HepG2 (cell line): ENCODE measurements around the gene MAT2A. TPM values are rescaled to one million over a fixed set of nuclear protein-coding genes. Genes with fewer than 3 reads are reported as not detected.

Source experiments
- GMEB1 ChIP-seq: sonication (generic); formaldehyde crosslinking; IDR thresholded peaks from 2 replicates; pipeline ENCODE4 v1.5.1; 2020; ENCODE audit warnings: missing genetic modification reagents, mild to moderate bottlenecking, borderline replicate concordance
- HOXD1 ChIP-seq: sonication (generic); formaldehyde crosslinking; IDR thresholded peaks from 2 replicates; pipeline ENCODE4 v1.5.0; 2020; ENCODE audit warnings: missing genetic modification reagents
- MYC ChIP-seq: sonication (generic); formaldehyde crosslinking; IDR thresholded peaks from 2 replicates; pipeline ENCODE4 v1.9.0; 2021; ENCODE audit warnings: missing genetic modification reagents, borderline replicate concordance
- PLSCR1 ChIP-seq: sonication (generic); formaldehyde crosslinking; IDR thresholded peaks from 2 replicates; pipeline ENCODE4 v1.5.0; 2020; ENCODE audit warnings: missing genetic modification reagents, mild to moderate bottlenecking, borderline replicate concordance
- SP5 ChIP-seq: IDR thresholded peaks from 2 replicates; pipeline ENCODE4 v1.6.1; 2016; ENCODE audit warnings: low read depth, borderline replicate concordance
- TEAD3 ChIP-seq: optimal IDR thresholded peaks from 2 replicates; pipeline ENCODE3; 2016; ENCODE audit warnings: borderline replicate concordance
- ZC3H13 ChIP-seq: sonication (generic); formaldehyde crosslinking; IDR thresholded peaks from 2 replicates; pipeline ENCODE4 v1.8.1; 2023; ENCODE audit warnings: mild to moderate bottlenecking, missing genetic modification reagents, moderate library complexity
- ZNF614 ChIP-seq: IDR thresholded peaks from 2 replicates; pipeline ENCODE4 v1.6.1; 2018; ENCODE audit warnings: missing biosample characterization, missing genetic modification reagents, inconsistent platforms, borderline replicate concordance
- ZUFSP ChIP-seq: sonication (generic); formaldehyde crosslinking; IDR thresholded peaks from 2 replicates; pipeline ENCODE4 v1.9.0; 2021; ENCODE audit warnings: missing genetic modification reagents, mild to moderate bottlenecking, borderline replicate concordance
- polyA plus RNA-seq, 8 experiments: library from polyadenylated mRNA; depleted of rRNA in 3 of 8; stranded (reverse) in 7 of 8; unstranded in 1 of 8; fragments of >200 nt; fragmentation: Illumina TruSeq in 4 of 8; extraction: Trizol in 4 of 8; gene quantifications; 2 replicates each; pipeline versions ENCODE4 v1.2.1 to v1.2.3, GENCODE V29; 2011 to 2016; ENCODE audit warnings: low read depth in 4 of 8, missing spikeins in 1 of 8, mixed read lengths in 1 of 8; ENCODE audit not compliant: insufficient read depth in 1 of 8
- total RNA-seq, 5 experiments: library from RNA; depleted of rRNA; stranded (reverse); fragments of >200 nt; fragmentation: Illumina TruSeq; extraction: Trizol; gene quantifications; 2 replicates each; pipeline ENCODE4 v1.2.3, GENCODE V29; 2016; ENCODE audit warnings: low read depth in 1 of 5
- TF ChIP-seq, protein P1 (sequence below): sonication (generic); formaldehyde crosslinking; IDR thresholded peaks from 2 replicates; pipeline ENCODE4 v1.4.0; 2020; ENCODE audit warnings: missing genetic modification reagents, low read depth, mild to moderate bottlenecking, borderline replicate concordance
- TF ChIP-seq, protein P2 (sequence below): sonication (generic); formaldehyde crosslinking; IDR thresholded peaks from 2 replicates; pipeline ENCODE4 v1.5.1; 2020; ENCODE audit warnings: mild to moderate bottlenecking, missing genetic modification reagents, moderate library complexity
- TF ChIP-seq, protein P3 (sequence below): sonication (generic); formaldehyde crosslinking; IDR thresholded peaks from 2 replicates; pipeline ENCODE4 v1.5.1; 2020; ENCODE audit warnings: mild to moderate bottlenecking, moderate library complexity, missing genetic modification reagents

The MAT2A gene
- total and polyA plus RNA-seq, 2 of the 13 experiments (the other 11 are each of a cell fraction or from before 2014, with no cell fraction given): 155 to 331 TPM

GRCh38 chr2:85553184-85553583 lies 14.2 kb downstream of the MAT2A start (continued):
- TF ChIP-seq ZUFSP: no peak
- TF ChIP-seq, protein P1, sequence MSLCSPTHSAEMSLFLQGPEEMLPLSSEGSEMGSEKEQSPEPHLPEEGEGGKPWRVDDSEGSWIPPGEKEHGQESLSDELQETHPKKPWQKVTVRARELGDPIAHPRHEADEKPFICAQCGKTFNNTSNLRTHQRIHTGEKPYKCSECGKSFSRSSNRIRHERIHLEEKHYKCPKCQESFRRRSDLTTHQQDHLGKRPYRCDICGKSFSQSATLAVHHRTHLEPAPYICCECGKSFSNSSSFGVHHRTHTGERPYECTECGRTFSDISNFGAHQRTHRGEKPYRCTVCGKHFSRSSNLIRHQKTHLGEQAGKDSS (CRISPR knock-in tag): no peak
- no peak for TF ChIP-seq GMEB1 (CRISPR knock-in tag)
- TF ChIP-seq, protein P2, sequence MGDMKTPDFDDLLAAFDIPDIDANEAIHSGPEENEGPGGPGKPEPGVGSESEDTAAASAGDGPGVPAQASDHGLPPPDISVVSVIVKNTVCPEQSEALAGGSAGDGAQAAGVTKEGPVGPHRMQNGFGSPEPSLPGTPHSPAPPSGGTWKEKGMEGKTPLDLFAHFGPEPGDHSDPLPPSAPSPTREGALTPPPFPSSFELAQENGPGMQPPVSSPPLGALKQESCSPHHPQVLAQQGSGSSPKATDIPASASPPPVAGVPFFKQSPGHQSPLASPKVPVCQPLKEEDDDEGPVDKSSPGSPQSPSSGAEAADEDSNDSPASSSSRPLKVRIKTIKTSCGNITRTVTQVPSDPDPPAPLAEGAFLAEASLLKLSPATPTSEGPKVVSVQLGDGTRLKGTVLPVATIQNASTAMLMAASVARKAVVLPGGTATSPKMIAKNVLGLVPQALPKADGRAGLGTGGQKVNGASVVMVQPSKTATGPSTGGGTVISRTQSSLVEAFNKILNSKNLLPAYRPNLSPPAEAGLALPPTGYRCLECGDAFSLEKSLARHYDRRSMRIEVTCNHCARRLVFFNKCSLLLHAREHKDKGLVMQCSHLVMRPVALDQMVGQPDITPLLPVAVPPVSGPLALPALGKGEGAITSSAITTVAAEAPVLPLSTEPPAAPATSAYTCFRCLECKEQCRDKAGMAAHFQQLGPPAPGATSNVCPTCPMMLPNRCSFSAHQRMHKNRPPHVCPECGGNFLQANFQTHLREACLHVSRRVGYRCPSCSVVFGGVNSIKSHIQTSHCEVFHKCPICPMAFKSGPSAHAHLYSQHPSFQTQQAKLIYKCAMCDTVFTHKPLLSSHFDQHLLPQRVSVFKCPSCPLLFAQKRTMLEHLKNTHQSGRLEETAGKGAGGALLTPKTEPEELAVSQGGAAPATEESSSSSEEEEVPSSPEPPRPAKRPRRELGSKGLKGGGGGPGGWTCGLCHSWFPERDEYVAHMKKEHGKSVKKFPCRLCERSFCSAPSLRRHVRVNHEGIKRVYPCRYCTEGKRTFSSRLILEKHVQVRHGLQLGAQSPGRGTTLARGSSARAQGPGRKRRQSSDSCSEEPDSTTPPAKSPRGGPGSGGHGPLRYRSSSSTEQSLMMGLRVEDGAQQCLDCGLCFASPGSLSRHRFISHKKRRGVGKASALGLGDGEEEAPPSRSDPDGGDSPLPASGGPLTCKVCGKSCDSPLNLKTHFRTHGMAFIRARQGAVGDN (CRISPR knock-in tag): 0 out of 2 replicates have a peak, but pooled peaks have one; percentile 13
- TF ChIP-seq ZC3H13 (CRISPR knock-in tag): 0 out of 2 replicates have a peak, but pooled peaks have one; percentile 14
- no peak for TF ChIP-seq SP5
- TF ChIP-seq HOXD1 (CRISPR knock-in tag): no peak
- no peak for TF ChIP-seq MYC (CRISPR knock-in tag)
- TF ChIP-seq PLSCR1 (CRISPR knock-in tag): no peak
- no peak for TF ChIP-seq TEAD3 (CRISPR knock-in tag)
- TF ChIP-seq, protein P3, sequence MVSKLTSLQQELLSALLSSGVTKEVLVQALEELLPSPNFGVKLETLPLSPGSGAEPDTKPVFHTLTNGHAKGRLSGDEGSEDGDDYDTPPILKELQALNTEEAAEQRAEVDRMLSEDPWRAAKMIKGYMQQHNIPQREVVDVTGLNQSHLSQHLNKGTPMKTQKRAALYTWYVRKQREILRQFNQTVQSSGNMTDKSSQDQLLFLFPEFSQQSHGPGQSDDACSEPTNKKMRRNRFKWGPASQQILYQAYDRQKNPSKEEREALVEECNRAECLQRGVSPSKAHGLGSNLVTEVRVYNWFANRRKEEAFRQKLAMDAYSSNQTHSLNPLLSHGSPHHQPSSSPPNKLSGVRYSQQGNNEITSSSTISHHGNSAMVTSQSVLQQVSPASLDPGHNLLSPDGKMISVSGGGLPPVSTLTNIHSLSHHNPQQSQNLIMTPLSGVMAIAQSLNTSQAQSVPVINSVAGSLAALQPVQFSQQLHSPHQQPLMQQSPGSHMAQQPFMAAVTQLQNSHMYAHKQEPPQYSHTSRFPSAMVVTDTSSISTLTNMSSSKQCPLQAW (CRISPR knock-in tag): no peak
- TF ChIP-seq ZNF614 (CRISPR knock-in tag): no peak
- TF ChIP-seq, all 625 proteins: peak for 2
